ENCODE data around the gene BRCC3.

Gene BRCC3

GRCh38 chrX:155056877-155057792 lies 14.2 kb upstream of the BRCC3 start:
- DNase-seq (ENCODE audit: low spot score), result peak; percentile 66

GRCh38 chrX:155061760-155062159 lies 9.5 kb upstream of the BRCC3 start:
- DNase-seq (ENCODE audit: low spot score), result no peak

DNA sequence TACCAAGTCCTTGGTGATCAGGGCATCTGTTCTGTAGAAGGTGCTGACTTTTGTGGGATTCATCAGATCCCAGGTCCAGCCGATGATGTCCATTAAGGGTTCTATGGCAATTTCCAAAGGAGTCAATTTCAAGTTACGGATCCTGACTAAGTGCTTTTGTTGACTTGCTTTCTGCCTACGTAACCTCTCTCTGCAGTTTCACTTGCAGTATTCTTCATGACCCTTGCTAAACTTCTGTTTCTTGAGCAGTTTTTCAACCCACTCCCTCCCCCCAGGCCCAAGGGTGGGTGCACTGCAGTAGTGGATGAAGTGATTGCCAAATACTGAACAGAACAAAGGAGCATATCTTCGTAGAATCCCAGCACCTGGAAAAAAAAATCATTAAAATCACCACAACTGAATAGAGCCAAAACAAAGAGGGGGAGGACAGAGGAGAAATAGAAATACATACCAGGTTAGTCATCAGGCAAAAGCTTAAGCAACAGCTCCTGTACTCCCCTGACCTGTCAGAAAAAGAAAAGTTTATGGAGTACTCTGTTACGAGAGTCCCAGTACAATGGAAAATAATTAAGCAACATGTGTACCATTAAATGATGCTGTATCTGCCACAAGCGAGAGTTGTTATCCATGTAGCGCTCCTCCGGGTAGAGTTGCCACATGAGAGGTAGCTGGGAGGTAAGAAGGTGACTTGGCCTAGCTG lies 6.1 kb upstream of the BRCC3 start:
- no peak for DNase-seq (ENCODE audit: low spot score)

- no peak for DNase-seq (ENCODE audit: low spot score)
Measured at GRCh38 chrX:155068165-155068564, 3.1 kb upstream of the BRCC3 start.

- no peak for DNase-seq (ENCODE audit: low spot score)
Measured at GRCh38 chrX:155069414-155069813, 1.9 kb upstream of the BRCC3 start.

GRCh38 chrX:155070038-155070437 lies 1.3 kb upstream of the BRCC3 start:
- no peak for DNase-seq (ENCODE audit: low spot score)

GRCh38 chrX:155070663-155070974 lies 689 bp upstream of the BRCC3 start:
- peak; percentile 3 for DNase-seq (ENCODE audit: low spot score)

DNA sequence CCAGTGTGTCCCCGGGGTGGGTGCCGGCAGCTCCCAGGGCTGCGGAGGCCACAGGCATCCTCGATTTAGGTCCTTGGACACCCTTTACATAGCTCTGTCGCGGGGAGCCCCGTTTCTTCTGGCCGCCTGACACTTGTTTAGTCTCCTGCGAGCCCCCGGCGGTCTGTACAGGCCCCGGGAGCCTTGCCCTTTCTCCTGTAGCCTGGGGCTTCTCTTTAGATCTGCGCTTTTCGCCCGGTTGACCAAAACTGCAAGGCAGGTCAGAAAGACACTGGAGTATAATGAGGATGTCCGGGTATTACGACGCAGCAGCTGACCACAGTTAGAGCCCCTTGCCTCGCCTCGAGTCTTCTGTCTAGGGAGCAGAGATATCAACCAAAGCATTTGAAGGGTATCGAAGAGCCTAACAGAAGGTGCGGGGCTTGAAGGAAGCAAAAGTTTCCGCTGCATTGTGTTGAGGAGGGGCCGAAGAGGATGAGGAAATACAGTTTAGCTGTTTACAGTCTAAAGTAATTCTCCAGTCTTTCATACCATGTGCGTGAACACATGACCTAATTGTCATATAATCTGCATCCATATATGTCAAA lies 479 bp downstream of the BRCC3 start:
- DNase-seq (ENCODE audit: low spot score), result peak; percentile 9

DNA sequence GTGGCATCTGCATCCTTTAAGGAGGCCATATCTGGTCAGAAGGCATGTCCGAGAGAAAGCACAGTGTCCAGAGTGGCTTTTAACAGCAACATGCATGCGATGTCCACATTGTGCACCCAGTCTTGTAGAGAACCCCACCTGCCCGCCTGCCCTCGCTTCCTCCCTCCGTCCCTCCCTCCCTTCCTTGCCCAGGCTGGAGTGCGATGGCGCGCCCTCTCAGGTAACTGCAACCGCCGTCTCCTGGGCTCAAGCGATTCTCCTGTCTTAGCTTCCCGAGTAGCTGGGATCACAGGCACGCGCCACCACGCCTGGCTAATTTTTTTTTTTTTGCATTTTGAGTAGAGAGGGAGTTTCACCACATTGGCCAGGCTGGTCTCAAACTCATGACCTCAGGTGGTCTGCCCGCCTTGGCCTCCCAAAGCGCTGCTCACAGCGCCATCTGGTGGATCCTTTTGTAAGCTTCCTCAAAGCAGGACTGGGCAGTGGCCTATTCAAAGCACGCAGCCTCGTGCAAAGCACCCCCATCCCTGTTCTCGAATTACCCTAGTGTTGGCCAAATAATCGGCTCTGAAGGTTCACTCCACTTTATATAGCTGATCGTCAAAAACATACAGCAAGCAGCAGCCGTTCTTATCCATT lies 15.0 kb downstream of the BRCC3 start:
- no peak for DNase-seq (ENCODE audit: low spot score)

GRCh38 chrX:155086961-155087735 lies 15.8 kb downstream of the BRCC3 start:
- no peak for DNase-seq (ENCODE audit: low spot score)

GRCh38 chrX:155094468-155095061 lies 23.3 kb downstream of the BRCC3 start:
- DNase-seq (ENCODE audit: low spot score), result peak; percentile 3

DNA sequence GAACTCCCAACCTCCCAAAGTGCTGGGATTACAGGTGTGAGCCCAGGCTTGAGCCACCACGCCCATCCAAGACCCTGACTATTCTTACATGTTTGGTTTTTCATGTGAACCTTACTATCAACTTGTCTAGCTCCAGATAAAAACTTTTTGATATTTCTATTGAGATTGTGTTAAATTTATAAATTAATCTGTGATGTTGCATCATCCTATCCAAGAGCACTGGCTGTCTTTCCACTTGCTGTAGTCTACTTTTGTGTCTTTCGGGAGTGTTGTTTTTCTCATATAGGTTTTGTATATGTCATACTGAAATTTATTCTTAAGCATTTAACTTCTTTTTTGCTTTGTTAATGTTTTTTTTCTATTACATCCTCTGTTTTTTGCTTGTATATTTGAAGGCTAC lies 34.6 kb downstream of the BRCC3 start:
- DNase-seq (ENCODE audit: low spot score), result no peak

DNA sequence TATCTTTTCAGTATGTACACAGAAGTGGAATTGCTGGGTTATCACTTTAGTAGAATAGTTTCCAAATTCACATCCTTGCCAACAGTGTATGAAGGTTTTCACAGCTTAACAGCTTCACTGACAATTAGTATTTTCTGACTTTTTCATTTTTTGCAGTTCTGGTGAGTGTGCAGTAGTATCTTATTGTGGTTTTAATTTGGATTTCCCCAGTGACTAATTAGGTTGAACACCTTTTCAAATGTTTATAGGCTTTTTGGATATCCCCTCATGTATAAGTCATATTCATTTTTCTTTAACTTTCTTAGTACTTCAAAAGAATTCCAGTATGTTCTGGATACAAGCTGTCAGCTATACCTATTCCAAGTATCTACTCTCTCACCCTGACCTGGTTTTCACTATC lies 37.1 kb downstream of the BRCC3 start:
- DNase-seq (ENCODE audit: low spot score), result no peak

DNA sequence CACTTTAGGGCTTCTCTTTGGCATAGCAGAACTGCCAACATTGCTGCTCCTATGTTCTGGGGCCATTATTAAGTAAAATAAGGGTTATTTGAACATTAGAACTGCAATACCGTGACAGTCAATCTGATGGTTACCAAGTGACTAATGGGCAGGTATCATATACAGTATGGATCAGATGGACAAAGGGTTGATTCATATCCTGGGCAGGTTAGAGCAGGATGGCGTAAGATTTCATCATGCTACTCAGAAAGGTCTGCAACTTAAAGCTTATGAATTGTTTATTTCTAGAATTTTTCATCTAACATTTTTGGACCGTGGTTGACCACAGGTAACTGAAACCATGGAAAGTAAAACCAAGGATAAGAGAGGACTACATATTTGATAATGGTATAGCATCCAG lies 40.9 kb downstream of the BRCC3 start:
- no peak for DNase-seq (ENCODE audit: low spot score)

GRCh38 chrX:155113097-155113496 lies 41.8 kb downstream of the BRCC3 start:
- DNase-seq (ENCODE audit: low spot score), result no peak

DNA sequence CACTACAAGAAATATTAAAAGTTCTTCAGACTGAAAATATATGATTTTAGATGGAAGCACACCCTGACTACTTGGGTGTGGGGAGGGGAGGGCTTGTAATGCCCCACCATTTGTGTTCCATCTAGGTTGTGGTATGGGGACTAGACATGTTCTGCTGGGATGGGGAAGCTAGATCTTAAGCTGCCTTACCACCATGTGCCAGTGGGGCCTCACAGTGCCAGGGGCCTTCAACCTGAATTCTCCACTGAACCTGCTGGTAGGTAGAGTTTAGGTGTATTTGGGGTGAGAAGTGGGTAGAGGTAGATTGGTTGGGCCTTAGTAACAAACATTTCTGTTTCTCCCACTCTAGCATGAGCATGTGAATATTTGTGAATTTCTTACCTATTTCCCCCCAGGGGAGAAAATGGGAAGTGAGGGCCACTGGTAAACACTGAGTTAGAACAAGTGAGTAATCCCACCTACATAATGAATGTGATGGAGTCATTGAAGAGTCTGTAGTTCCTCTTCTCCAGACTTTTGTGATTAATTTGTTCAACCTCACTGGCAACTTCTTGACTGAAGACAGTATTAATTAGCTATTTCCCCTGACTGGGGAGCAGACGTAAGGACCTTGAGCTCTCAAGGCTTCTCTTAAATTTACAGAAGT lies 44.0 kb downstream of the BRCC3 start:
- DNase-seq (ENCODE audit: low spot score), result no peak

DNA sequence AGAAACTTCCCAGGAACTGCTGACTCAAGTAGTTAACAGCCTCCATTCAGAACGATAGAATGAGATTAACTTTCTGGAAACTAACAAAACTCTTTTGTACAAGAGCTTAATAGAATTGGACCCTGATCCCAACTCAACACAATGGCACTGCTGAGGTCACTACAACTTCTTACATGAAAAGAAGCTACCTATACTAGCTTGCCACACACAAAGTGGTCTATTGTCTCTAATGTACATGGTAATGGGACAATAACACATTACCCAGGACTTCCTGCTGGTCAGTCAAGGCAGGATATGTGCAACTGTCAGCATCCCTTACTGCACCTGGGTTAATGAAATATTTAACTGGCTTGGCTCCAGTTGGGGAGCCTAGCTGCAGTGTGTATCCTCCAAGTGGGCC lies 56.2 kb downstream of the BRCC3 start:
- DNase-seq (ENCODE audit: low spot score), result no peak

DNA sequence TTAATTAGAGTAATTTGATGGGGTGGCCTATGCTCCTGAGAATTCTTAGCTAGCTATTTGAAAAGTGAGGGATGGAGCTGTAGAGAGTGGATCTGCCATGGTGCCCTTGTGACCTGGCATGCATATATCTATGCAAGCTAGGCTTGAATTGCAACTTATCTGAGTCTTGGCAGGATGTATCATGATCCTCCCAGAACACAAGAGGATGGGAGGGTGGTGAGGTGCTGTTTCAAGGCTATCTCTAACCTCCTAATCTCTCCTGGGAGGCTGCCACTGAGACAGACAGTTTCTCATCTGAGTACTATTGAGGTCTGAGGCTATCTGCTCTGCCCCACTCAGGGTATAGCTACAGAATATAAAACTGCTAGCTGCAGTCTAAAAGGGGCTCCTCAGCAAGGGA lies 56.6 kb downstream of the BRCC3 start:
- no peak for DNase-seq (ENCODE audit: low spot score)

DNA sequence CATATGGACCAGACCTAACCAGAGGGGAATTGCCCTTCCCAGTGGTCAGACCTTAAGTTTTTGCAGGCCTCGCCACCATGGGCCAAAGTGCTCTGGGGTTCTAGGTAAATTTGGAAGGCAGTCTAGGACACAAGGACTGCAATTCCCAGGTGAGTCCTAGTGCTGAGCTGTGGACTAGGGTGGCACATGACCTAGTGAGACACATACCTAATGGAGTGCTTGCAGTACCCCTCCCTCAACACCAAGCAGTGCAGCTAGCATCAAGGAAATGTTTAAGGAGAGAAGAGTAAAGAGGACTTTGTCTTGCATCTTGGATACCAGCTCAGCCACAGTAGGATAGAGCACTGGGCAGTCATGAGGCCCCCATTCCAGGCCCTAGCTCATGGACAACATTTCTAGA lies 60.8 kb downstream of the BRCC3 start:
- DNase-seq (ENCODE audit: low spot score), result no peak

GRCh38 chrX:155134255-155134654 lies 62.9 kb downstream of the BRCC3 start:
- DNase-seq (ENCODE audit: low spot score), result no peak

- no peak for DNase-seq (ENCODE audit: low spot score)
Measured at GRCh38 chrX:155143959-155144548, 72.7 kb downstream of the BRCC3 start.
